SU-DHL-6 (cell line): Measurements from ENCODE around the gene SRGAP1.

Experiments
- H2AFZ ChIP-seq: fragments of 200-600 bp; sonication (generic); 2 replicates; pipeline ENCODE4 v1.6.1; 2014; ENCODE audit warnings: low read depth, mild to moderate bottlenecking, moderate library complexity, mixed read lengths, antibody characterized with exemption, low read length; ENCODE audit not compliant: severe bottlenecking
- H3F3A ChIP-seq: fragments of 200-600 bp; shearing (Covaris generic); 2 replicates; pipeline ENCODE4 v1.6.0; 2016; ENCODE audit warnings: antibody characterized with exemption, mild to moderate bottlenecking; ENCODE audit not compliant: insufficient read depth
- H3K27ac ChIP-seq: fragments of 200-600 bp; sonication (generic); 2 replicates; pipeline ENCODE4 v1.5.1; 2016; ENCODE audit warnings: low read depth, mild to moderate bottlenecking, low read length, moderate library complexity, mixed read lengths
- H3K27me3 ChIP-seq: fragments of 200-600 bp; sonication (generic), shearing (Covaris generic); 2 replicates; pipeline ENCODE4 v1.6.0; 2014; ENCODE audit warnings: mild to moderate bottlenecking, low read length
- H3K36me3 ChIP-seq: fragments of 200-600 bp; sonication (generic); 2 replicates; pipeline ENCODE4 v1.6.1; 2014; ENCODE audit warnings: mild to moderate bottlenecking, low read length, mixed read lengths
- H3K4me2 ChIP-seq: fragments of 300-600, 200-600 bp; shearing (Covaris generic), sonication (generic); 2 replicates; pipeline ENCODE4 v1.6.0; 2014; ENCODE audit warnings: low read length, low read depth, mild to moderate bottlenecking; ENCODE audit not compliant: poor library complexity, severe bottlenecking
- H3K4me3 ChIP-seq: fragments of 200-600 bp; sonication (generic); 2 replicates; pipeline ENCODE4 v1.5.1; 2014; ENCODE audit warnings: antibody characterized with exemption, low read length, mild to moderate bottlenecking, mixed read lengths; ENCODE audit not compliant: insufficient read depth, poor library complexity, severe bottlenecking
- H3K79me2 ChIP-seq: fragments of 200-600 bp; sonication (generic); 2 replicates; pipeline ENCODE4 v1.6.1; 2014; ENCODE audit warnings: mild to moderate bottlenecking, low read length, moderate library complexity; ENCODE audit not compliant: insufficient read depth
- H3K9ac ChIP-seq: fragments of 200-600 bp; sonication (generic); 2 replicates; pipeline ENCODE4 v1.7.0; 2014; ENCODE audit warnings: mild to moderate bottlenecking, low read length
- H3K9me2 ChIP-seq: fragments of 200-600 bp; sonication (generic); replicated peaks from 2 replicates; pipeline ENCODE4 v1.6.1; 2014; ENCODE audit warnings: low read length; ENCODE audit not compliant: insufficient read depth
- H3K9me3 ChIP-seq: fragments of 200-600 bp; sonication (generic); 2 replicates; pipeline ENCODE4 v1.6.1; 2014; ENCODE audit warnings: low read length, mixed read lengths; ENCODE audit not compliant: insufficient read depth
- H4K20me1 ChIP-seq: fragments of 200-600 bp; sonication (generic); 2 replicates; pipeline ENCODE4 v1.6.1; 2014; ENCODE audit warnings: low read depth, mild to moderate bottlenecking, antibody characterized with exemption, low read length, moderate library complexity, mixed read lengths
- EZH2phosphoT487 ChIP-seq: fragments of 200-600 bp; sonication (generic), shearing (Covaris generic); conservative IDR thresholded peaks from 2 replicates; pipeline ENCODE4 v1.6.1; 2018; ENCODE audit warnings: mild to moderate bottlenecking, antibody characterized with exemption, low read length, moderate library complexity, mixed read lengths
- TF ChIP-seq, protein P1 (sequence below): fragments of 200-600 bp; sonication (generic); IDR thresholded peaks from one replicate; pipeline ENCODE4 v1.5.1; 2017; ENCODE audit warnings: antibody characterized with exemption, mild to moderate bottlenecking, low read length, moderate library complexity; ENCODE audit not compliant: insufficient read depth, poor library complexity, severe bottlenecking

SRGAP1 gene

DNA sequence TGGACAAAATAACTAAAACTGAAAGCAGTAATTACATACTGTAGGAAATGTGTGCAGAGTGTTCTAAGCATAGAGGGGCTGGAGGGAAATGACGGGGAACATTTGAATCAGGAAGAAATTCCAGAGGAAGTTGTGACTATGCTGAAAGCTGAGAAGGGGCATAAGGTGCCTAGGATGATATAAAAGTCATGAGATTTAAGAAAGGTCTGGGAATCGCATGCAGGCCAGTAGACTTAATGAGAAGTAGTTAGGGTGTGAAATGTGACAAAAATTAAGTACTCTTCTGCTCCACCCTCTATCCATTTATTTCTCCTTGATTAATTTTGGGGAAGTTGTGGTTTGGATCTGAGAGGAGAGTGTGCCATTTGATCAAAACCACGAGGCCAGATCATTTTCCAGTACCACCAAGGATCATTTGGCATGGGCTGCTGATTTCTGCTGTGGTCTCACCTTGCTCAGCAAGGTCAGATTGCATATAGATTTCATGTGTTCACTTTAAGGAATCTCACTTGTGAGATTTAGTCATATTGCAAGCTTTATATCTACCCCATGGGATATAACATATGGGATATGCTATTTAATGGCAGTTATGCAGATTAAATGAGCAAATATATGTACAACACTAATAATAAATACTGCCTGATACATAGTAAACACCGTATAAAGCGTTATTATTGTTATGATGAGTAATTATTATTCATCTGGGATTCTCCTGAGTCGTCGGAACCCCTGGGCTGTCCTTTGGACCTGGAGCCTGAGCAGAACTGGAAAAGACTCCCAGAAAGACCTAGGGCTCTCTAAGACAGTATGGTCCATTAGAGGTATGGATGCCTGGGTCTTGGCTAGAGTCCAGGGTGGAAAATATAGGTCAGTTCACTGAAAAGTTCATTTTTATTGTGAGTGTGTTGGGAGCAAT lies 72.3 kb downstream of the SRGAP1 start:
- no peaks in the 10 kb centered on the region for H3F3A ChIP-seq
- H3K9me2 ChIP-seq: no peaks in the 10 kb centered on the region
- H3K27me3 ChIP-seq: no peaks in the 10 kb centered on the region
- no peaks in the 10 kb centered on the region for H3K9me3 ChIP-seq
- H4K20me1 ChIP-seq: no peaks in the 10 kb centered on the region
- no peak overlapping the region for H3K27ac ChIP-seq
- H3K4me3 ChIP-seq: no peak overlapping the region
- TF ChIP-seq, protein P1, sequence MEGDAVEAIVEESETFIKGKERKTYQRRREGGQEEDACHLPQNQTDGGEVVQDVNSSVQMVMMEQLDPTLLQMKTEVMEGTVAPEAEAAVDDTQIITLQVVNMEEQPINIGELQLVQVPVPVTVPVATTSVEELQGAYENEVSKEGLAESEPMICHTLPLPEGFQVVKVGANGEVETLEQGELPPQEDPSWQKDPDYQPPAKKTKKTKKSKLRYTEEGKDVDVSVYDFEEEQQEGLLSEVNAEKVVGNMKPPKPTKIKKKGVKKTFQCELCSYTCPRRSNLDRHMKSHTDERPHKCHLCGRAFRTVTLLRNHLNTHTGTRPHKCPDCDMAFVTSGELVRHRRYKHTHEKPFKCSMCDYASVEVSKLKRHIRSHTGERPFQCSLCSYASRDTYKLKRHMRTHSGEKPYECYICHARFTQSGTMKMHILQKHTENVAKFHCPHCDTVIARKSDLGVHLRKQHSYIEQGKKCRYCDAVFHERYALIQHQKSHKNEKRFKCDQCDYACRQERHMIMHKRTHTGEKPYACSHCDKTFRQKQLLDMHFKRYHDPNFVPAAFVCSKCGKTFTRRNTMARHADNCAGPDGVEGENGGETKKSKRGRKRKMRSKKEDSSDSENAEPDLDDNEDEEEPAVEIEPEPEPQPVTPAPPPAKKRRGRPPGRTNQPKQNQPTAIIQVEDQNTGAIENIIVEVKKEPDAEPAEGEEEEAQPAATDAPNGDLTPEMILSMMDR: no peak
- TF ChIP-seq EZH2phosphoT487: no peak
- no peaks in the 10 kb centered on the region for H3K36me3 ChIP-seq
- no peaks in the 10 kb centered on the region for H3K79me2 ChIP-seq
- H3K9ac ChIP-seq: no peak overlapping the region
- H2AFZ ChIP-seq: no peak overlapping the region
- H3K4me2 ChIP-seq: no peak overlapping the region

DNA sequence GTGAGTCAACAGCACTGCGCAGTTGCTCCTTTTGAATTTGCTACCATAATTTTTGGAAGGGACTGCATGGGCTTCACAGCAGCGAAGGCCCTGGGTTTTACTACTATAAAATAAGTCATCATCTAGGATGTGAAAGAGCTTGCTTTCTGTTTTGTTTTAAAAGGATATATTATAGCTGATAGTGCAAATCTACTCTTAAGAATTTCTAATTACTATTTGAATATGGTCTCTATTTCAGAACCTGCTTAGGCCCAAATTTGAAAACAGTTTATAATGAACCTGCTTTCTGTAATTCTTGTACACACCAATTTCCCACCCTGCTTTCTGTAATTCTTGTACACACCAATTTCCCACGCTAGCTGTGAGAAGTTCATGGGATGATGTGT lies 73.0 kb downstream of the SRGAP1 start:
- Histone ChIP-seq H3F3A (no peaks in the 10 kb centered on the region), H3K27ac (no peak overlapping the region)

DNA sequence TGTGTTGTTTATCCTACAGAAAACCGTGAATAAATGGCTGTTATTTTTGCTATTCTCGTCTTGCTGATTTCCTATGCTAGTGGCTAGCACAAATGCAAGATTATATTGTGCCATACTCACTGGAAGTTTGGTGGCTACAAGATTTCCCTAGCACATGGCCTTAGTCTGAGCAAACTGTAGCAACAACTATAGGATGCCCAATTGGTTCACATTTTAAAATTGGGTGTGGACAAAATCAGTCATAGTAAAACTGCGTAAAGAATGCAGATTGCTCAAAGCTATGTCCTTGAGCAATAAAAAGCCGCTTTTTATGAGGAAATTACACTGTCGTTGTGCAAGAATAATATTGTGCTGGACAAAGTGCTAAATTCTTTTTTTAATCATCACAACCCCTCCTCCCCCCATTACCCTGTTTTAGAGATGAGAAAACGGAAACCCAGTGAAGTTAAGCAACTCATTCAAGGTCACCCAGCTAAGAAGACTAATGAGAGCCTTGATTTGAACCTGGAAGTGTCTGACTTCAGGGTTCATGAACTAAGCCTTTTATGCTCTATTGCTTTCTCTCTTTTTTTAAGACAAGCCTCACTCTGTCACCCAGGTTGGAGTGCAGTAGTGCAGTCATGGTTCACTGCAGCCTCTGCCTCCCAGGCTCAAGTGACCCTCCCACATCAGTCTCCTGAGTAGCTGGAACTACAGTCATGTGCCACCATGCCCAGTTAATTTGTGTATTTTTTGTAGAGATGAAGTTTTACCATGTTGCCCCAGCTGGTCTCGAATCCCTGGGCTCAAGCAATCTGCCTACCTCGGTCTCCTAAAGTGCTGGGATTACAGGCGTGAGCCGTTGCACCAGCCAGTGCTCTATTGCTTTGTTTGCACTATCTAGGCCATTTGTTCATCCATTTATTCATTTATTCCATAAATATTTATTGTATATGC lies 73.6 kb downstream of the SRGAP1 start:
- Histone ChIP-seq H3K4me2 (no peak overlapping the region), H3K27ac (no peak overlapping the region), H3K36me3 (no peaks in the 10 kb centered on the region), H3K9ac (no peak overlapping the region), H3K27me3 (no peaks in the 10 kb centered on the region), H3K9me3 (no peaks in the 10 kb centered on the region), H3K9me2 (no peaks in the 10 kb centered on the region), H3K79me2 (no peaks in the 10 kb centered on the region), H3F3A (no peaks in the 10 kb centered on the region), H4K20me1 (no peaks in the 10 kb centered on the region), H3K4me3 (no peak overlapping the region), H2AFZ (no peak overlapping the region)
- TF ChIP-seq, protein P1: no peak
- TF ChIP-seq EZH2phosphoT487: no peak

More for the DNA sequence above, 73.0 kb downstream of the SRGAP1 start:
- Histone ChIP-seq H3K9me2 (no peaks in the 10 kb centered on the region), H3K4me3 (no peak overlapping the region), H3K9me3 (no peaks in the 10 kb centered on the region), H2AFZ (no peak overlapping the region), H3K4me2 (no peak overlapping the region), H3K36me3 (no peaks in the 10 kb centered on the region), H3K79me2 (no peaks in the 10 kb centered on the region), H3K9ac (no peak overlapping the region), H3K27me3 (no peaks in the 10 kb centered on the region), H4K20me1 (no peaks in the 10 kb centered on the region)
- TF ChIP-seq, protein P1: no peak
- no peak for TF ChIP-seq EZH2phosphoT487
